ENCODE measurements around the gene C11orf21. TPM values are rescaled to one million over a fixed set of nuclear protein-coding genes. Genes with fewer than 3 reads are reported as not detected.

C11orf21 gene
- polyA plus RNA-seq, 1 of the 3 experiments (the other 2 are of a cell fraction), result 0.03 TPM

GRCh38 chr11:2266586-2267305 is 35.0 kb downstream of the C11orf21 start:
- Histone ChIP-seq H3K9me3 (no peaks in the 10 kb centered on the region), H3K4me2 (no peak overlapping the region), H4K20me1 (ENCODE audit: insufficient read depth) (no peaks in the 10 kb centered on the region), H3K9me2 (no peaks in the 10 kb centered on the region), H3K4me3 (ENCODE audit: low read depth in 2 of 2, low read length in 1 of 2) (no peak overlapping the region), H3K9ac (no peak overlapping the region), H3K79me2 (ENCODE audit: insufficient read depth) (no peaks in the 10 kb centered on the region), H2AFZ (ENCODE audit: low read depth) (no peak overlapping the region), H3F3A (replicated peaks; ENCODE audit: insufficient read depth) (no peaks in the 10 kb centered on the region), H3K4me1 (ENCODE audit: control insufficient read depth in 1 of 2, insufficient read depth in 2 of 2, low read depth in 1 of 2, low read length in 1 of 2) (no peaks in the 10 kb centered on the region), H3K27ac (ENCODE audit: low read depth in 2 of 2, low read length in 1 of 2) (no peak overlapping the region), H3K36me3 (replicated peaks in 1 of 2; ENCODE audit: control insufficient read depth in 1 of 2, insufficient read depth in 2 of 2, low read length in 1 of 2) (no peaks in the 10 kb centered on the region), H3K27me3 (ENCODE audit: insufficient read depth) (peaks cover 14% of the 10 kb centered on the region)
- TF ChIP-seq ELF1 (IDR thresholded peaks at IDR 0.05) (no peak), MAX (IDR thresholded peaks at IDR 0.05; ENCODE audit: low read depth) (no peak), JUND (IDR thresholded peaks at IDR 0.05) (no peak)
- ChIA-PET CTCF (interaction anchor here (1.1 to 1.4 kb wide), 2 partner anchors 38 to 154 kb away, joined by 3 to 5 read pairs; no protein-coding TSS in a partner anchor), POLR2A (no interaction called here)
- 75% methylated on average over 22 of the region's 26 CpGs for WGBS (ENCODE audit: low lambda C conversion rate)
- DNase-seq, result no peak

GRCh38 chr11:2265854-2266585 is 35.7 kb downstream of the C11orf21 start:
- ChIA-PET CTCF (interaction anchor here (0.7 kb wide), 1 partner anchor 39 kb away, joined by 3 read pairs; no protein-coding TSS in a partner anchor), POLR2A (no interaction called here)
- Histone ChIP-seq H3K27ac (ENCODE audit: low read depth in 2 of 2, low read length in 1 of 2) (no peak overlapping the region), H3K9me3 (no peaks in the 10 kb centered on the region), H2AFZ (ENCODE audit: low read depth) (no peak overlapping the region), H4K20me1 (ENCODE audit: insufficient read depth) (no peaks in the 10 kb centered on the region), H3K36me3 (replicated peaks in 1 of 2; ENCODE audit: control insufficient read depth in 1 of 2, insufficient read depth in 2 of 2, low read length in 1 of 2) (no peaks in the 10 kb centered on the region), H3K79me2 (ENCODE audit: insufficient read depth) (no peaks in the 10 kb centered on the region), H3K4me2 (no peak overlapping the region), H3K4me3 (ENCODE audit: low read depth in 2 of 2, low read length in 1 of 2) (no peak overlapping the region), H3K4me1 (ENCODE audit: control insufficient read depth in 1 of 2, insufficient read depth in 2 of 2, low read depth in 1 of 2, low read length in 1 of 2) (no peaks in the 10 kb centered on the region), H3K9me2 (no peaks in the 10 kb centered on the region), H3K27me3 (ENCODE audit: insufficient read depth) (peaks cover 10% of the 10 kb centered on the region; the same call in 1 of the 2 replicates), H3K9ac (no peak overlapping the region), H3F3A (replicated peaks; ENCODE audit: insufficient read depth) (no peaks in the 10 kb centered on the region)
- TF ChIP-seq MEF2A (IDR thresholded peaks at IDR 0.05; ENCODE audit: borderline replicate concordance, low read depth), result no peak
- no peak for TF ChIP-seq MXI1 (IDR thresholded peaks at IDR 0.05; ENCODE audit: low read depth, low read length)
- TF ChIP-seq GABPA (IDR thresholded peaks at IDR 0.05; ENCODE audit: low read depth), result no peak
- TF ChIP-seq, protein P1, sequence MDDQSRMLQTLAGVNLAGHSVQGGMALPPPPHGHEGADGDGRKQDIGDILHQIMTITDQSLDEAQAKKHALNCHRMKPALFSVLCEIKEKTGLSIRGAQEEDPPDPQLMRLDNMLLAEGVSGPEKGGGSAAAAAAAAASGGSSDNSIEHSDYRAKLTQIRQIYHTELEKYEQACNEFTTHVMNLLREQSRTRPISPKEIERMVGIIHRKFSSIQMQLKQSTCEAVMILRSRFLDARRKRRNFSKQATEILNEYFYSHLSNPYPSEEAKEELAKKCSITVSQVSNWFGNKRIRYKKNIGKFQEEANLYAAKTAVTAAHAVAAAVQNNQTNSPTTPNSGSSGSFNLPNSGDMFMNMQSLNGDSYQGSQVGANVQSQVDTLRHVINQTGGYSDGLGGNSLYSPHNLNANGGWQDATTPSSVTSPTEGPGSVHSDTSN (IDR thresholded peaks at IDR 0.05), result no peak
- TF ChIP-seq NFIC (IDR thresholded peaks at IDR 0.05; ENCODE audit: borderline replicate concordance), result no peak
- no peak for TF ChIP-seq SMC3 (IDR thresholded peaks at IDR 0.05; ENCODE audit: low read depth, low read length)
- WGBS (ENCODE audit: low lambda C conversion rate), result 63% methylated on average over 20 of the region's 24 CpGs
- DNase-seq, result no peak

DNA sequence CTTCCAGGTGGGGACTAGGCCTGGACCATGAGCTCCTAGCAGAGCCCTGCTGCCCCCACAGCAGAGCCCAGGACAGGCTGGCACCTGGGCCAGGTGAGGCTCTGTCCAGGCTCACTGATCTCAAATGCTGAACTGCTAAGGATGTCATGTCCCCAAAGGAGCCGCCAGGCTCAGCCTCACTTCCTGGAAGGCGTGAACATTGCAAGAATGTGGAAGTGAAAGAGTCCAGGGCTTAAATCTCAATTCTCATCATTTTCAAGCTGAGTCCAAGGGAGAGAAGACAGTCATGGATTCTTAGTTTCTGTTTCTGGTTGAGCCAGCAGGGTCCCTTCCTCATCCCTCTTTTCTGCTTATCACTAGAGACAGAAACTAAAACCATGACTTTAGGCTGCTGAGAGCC is 36.3 kb downstream of the C11orf21 start:
- Histone ChIP-seq H3K79me2 (ENCODE audit: insufficient read depth) (no peaks in the 10 kb centered on the region), H3K9ac (no peak overlapping the region), H3K4me3 (ENCODE audit: low read depth in 2 of 2, low read length in 1 of 2) (no peak overlapping the region), H2AFZ (ENCODE audit: low read depth) (no peak overlapping the region), H3K36me3 (replicated peaks in 1 of 2; ENCODE audit: control insufficient read depth in 1 of 2, insufficient read depth in 2 of 2, low read length in 1 of 2) (no peaks in the 10 kb centered on the region), H3K27me3 (ENCODE audit: insufficient read depth) (peaks cover 10% of the 10 kb centered on the region; the same call in 1 of the 2 replicates), H3K9me2 (no peaks in the 10 kb centered on the region), H3K4me2 (no peak overlapping the region), H3K4me1 (ENCODE audit: control insufficient read depth in 1 of 2, insufficient read depth in 2 of 2, low read depth in 1 of 2, low read length in 1 of 2) (no peaks in the 10 kb centered on the region), H4K20me1 (ENCODE audit: insufficient read depth) (no peaks in the 10 kb centered on the region), H3K9me3 (no peaks in the 10 kb centered on the region), H3K27ac (ENCODE audit: low read depth in 2 of 2, low read length in 1 of 2) (no peak overlapping the region), H3F3A (replicated peaks; ENCODE audit: insufficient read depth) (no peaks in the 10 kb centered on the region)
- 75% methylated on average over 2 of the region's 2 CpGs for WGBS (ENCODE audit: low lambda C conversion rate)
- no peak for DNase-seq
- POLR2A ChIA-PET, result no interaction called here
- CTCF ChIA-PET, result interaction anchor here (0.7 kb wide), 1 partner anchor 40 kb away, joined by 3 read pairs; no protein-coding TSS in a partner anchor
- no peak for TF ChIP-seq TEAD4 (IDR thresholded peaks at IDR 0.05; ENCODE audit: borderline replicate concordance, insufficient read depth)
- no peak for TF ChIP-seq IRF3 (IDR thresholded peaks at IDR 0.05; ENCODE audit: low read depth, low read length)
- TF ChIP-seq, protein P2, sequence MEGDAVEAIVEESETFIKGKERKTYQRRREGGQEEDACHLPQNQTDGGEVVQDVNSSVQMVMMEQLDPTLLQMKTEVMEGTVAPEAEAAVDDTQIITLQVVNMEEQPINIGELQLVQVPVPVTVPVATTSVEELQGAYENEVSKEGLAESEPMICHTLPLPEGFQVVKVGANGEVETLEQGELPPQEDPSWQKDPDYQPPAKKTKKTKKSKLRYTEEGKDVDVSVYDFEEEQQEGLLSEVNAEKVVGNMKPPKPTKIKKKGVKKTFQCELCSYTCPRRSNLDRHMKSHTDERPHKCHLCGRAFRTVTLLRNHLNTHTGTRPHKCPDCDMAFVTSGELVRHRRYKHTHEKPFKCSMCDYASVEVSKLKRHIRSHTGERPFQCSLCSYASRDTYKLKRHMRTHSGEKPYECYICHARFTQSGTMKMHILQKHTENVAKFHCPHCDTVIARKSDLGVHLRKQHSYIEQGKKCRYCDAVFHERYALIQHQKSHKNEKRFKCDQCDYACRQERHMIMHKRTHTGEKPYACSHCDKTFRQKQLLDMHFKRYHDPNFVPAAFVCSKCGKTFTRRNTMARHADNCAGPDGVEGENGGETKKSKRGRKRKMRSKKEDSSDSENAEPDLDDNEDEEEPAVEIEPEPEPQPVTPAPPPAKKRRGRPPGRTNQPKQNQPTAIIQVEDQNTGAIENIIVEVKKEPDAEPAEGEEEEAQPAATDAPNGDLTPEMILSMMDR (IDR thresholded peaks at IDR 0.05), result no peak
- no peak for TF ChIP-seq YY1 (IDR thresholded peaks at IDR 0.05; ENCODE audit: low read depth)
- TF ChIP-seq JUND (IDR thresholded peaks at IDR 0.05), result no peak
- no peak for TF ChIP-seq FOXJ3 (CRISPR knock-in tag; IDR thresholded peaks at IDR 0.05)
- TF ChIP-seq, protein P3, sequence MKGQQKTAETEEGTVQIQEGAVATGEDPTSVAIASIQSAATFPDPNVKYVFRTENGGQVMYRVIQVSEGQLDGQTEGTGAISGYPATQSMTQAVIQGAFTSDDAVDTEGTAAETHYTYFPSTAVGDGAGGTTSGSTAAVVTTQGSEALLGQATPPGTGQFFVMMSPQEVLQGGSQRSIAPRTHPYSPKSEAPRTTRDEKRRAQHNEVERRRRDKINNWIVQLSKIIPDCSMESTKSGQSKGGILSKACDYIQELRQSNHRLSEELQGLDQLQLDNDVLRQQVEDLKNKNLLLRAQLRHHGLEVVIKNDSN (IDR thresholded peaks at IDR 0.05; ENCODE audit: borderline replicate concordance, low read depth), result no peak
- no peak for TF ChIP-seq GABPA (IDR thresholded peaks at IDR 0.05; ENCODE audit: low read depth)
- TF ChIP-seq TAF1 (IDR thresholded peaks at IDR 0.05; ENCODE audit: borderline replicate concordance, low read depth, low read length), result no peak
